Measurements from ENCODE around the gene PLSCR3. TPM values are rescaled to one million over a fixed set of nuclear protein-coding genes. Genes with fewer than 3 reads are reported as not detected.

Gene PLSCR3
- polyA plus RNA-seq, 1 donor: 31.1 TPM

- no peak for DNase-seq
Measured at GRCh38 chr17:7426203-7426863, 32.0 kb upstream of the PLSCR3 start.

- no peak for DNase-seq
Measured at GRCh38 chr17:7425756-7426155, 31.4 kb upstream of the PLSCR3 start.

GRCh38 chr17:7425316-7425715 lies 31.0 kb upstream of the PLSCR3 start, which contains the start of gene SPEM2:
TSS of gene SPEM2 (plus strand) at chr17:7425616. CDS start at chr17:7425689, 73 bp downstream.
- DNase-seq: no peak

- no peak for DNase-seq
Measured at GRCh38 chr17:7423679-7424078, 29.4 kb upstream of the PLSCR3 start.

- no peak for DNase-seq
Measured at GRCh38 chr17:7421186-7421585, 26.9 kb upstream of the PLSCR3 start.

- no peak for DNase-seq
Measured at GRCh38 chr17:7419819-7420610, 25.7 kb upstream of the PLSCR3 start, which contains the start of gene SPEM1. TSS of gene SPEM1 (plus strand) at chr17:7420324. CDS start at chr17:7420385, 61 bp downstream.

GRCh38 chr17:7418472-7419152 lies 24.3 kb upstream of the PLSCR3 start:
- DNase-seq: no peak

GRCh38 chr17:7417056-7417655 lies 22.8 kb upstream of the PLSCR3 start:
- DNase-seq: no peak

- DNase-seq: no peak
Measured at GRCh38 chr17:7416323-7416722, 22.0 kb upstream of the PLSCR3 start.

GRCh38 chr17:7415784-7416183 lies 21.5 kb upstream of the PLSCR3 start:
- no peak for DNase-seq

GRCh38 chr17:7414837-7415236 lies 20.5 kb upstream of the PLSCR3 start:
- no peak for DNase-seq

- DNase-seq: no peak
Measured at GRCh38 chr17:7413346-7413985, 19.1 kb upstream of the PLSCR3 start.

- DNase-seq: no peak
Measured at GRCh38 chr17:7411427-7411750, 17.1 kb upstream of the PLSCR3 start.

GRCh38 chr17:7410634-7411426 lies 16.5 kb upstream of the PLSCR3 start:
- no peak for DNase-seq

- no peak for DNase-seq
Measured at GRCh38 chr17:7409716-7410115, 15.4 kb upstream of the PLSCR3 start.

- no peak for DNase-seq
Measured at GRCh38 chr17:7408863-7409262, 14.5 kb upstream of the PLSCR3 start.

- DNase-seq: no peak
Measured at GRCh38 chr17:7408252-7408727, 14.0 kb upstream of the PLSCR3 start.

- DNase-seq: no peak
Measured at GRCh38 chr17:7407485-7408251, 13.3 kb upstream of the PLSCR3 start, which contains the start of gene NLGN2. TSS of gene NLGN2 (plus strand) at chr17:7407845. CDS start at chr17:7408256, 411 bp downstream.

GRCh38 chr17:7407082-7407481 lies 12.8 kb upstream of the PLSCR3 start:
- no peak for DNase-seq

GRCh38 chr17:7406235-7406825 lies 12.0 kb upstream of the PLSCR3 start:
- no peak for DNase-seq
